IPS-18c (cell line): ENCODE results near the gene ECT2.

Experiments used
- H3K4me3 ChIP-seq: 2 replicates; pipeline ENCODE4 v1.7.0; 2013; ENCODE audit warnings: low read depth, mild to moderate bottlenecking, low read length, moderate library complexity; ENCODE audit not compliant: insufficient read depth
- H3K9me3 ChIP-seq: one replicate; pipeline ENCODE4 v1.6.1; 2013; ENCODE audit warnings: mild to moderate bottlenecking, low read length, moderate library complexity; ENCODE audit not compliant: control insufficient read depth, insufficient read depth

ECT2 gene

GRCh38 chr3:172869784-172870518 lies 119.4 kb downstream of the ECT2 start:
- no peak overlapping the region for H3K4me3 ChIP-seq
- no peaks in the 10 kb centered on the region for H3K9me3 ChIP-seq
